HTERT RPE-1 (cell line): Measurements from ENCODE around the gene SMURF2.

Experiments used
- in situ Hi-C: fragments of 300-500 bp; cut with MboI; formaldehyde crosslinking; loops from 4 replicates; pipeline ENCODE4 v1.14.3; 2020; ENCODE audit warnings: low sequenced_read_pairs

The SMURF2 gene

GRCh38 chr17:64544742-64545141 lies 117.4 kb downstream of the SMURF2 start:
- in situ Hi-C loops: no loop called here

GRCh38 chr17:64540118-64540776 lies 121.9 kb downstream of the SMURF2 start:
- in situ Hi-C loops: no loop called here

GRCh38 chr17:64538508-64539130 lies 123.5 kb downstream of the SMURF2 start:
- in situ Hi-C loops: no loop called here

- in situ Hi-C loops: no loop called here
Observed at GRCh38 chr17:64537488-64537887, 124.6 kb downstream of the SMURF2 start.

- in situ Hi-C loops: no loop called here
Observed at GRCh38 chr17:64536913-64537312, 125.2 kb downstream of the SMURF2 start.

GRCh38 chr17:64535357-64535756 lies 126.8 kb downstream of the SMURF2 start:
- in situ Hi-C loops: no loop called here

- in situ Hi-C loops: no loop called here
Observed at GRCh38 chr17:64534187-64534586, 127.9 kb downstream of the SMURF2 start.

- in situ Hi-C loops: no loop called here
Observed at GRCh38 chr17:64533784-64534183, 128.3 kb downstream of the SMURF2 start.

GRCh38 chr17:64532409-64532808 lies 129.7 kb downstream of the SMURF2 start:
- in situ Hi-C loops: no loop called here

GRCh38 chr17:64531955-64532371 lies 130.1 kb downstream of the SMURF2 start:
- in situ Hi-C loops: no loop called here

GRCh38 chr17:64529221-64529620 lies 132.9 kb downstream of the SMURF2 start:
- in situ Hi-C loops: no loop called here

- in situ Hi-C loops: no loop called here
Observed at GRCh38 chr17:64527914-64528313, 134.2 kb downstream of the SMURF2 start.

GRCh38 chr17:64520359-64520758 lies 141.7 kb downstream of the SMURF2 start:
- in situ Hi-C loops: no loop called here

GRCh38 chr17:64519601-64520000 lies 142.5 kb downstream of the SMURF2 start:
- in situ Hi-C loops: no loop called here

- in situ Hi-C loops: no loop called here
Observed at GRCh38 chr17:64515829-64516228, 146.3 kb downstream of the SMURF2 start.

GRCh38 chr17:64515419-64515818 lies 146.7 kb downstream of the SMURF2 start:
- in situ Hi-C loops: no loop called here

GRCh38 chr17:64509179-64509578 lies 152.9 kb downstream of the SMURF2 start:
- in situ Hi-C loops: no loop called here

GRCh38 chr17:64508683-64509082 lies 153.4 kb downstream of the SMURF2 start:
- in situ Hi-C loops: no loop called here

- in situ Hi-C loops: no loop called here
Observed at GRCh38 chr17:64507413-64507782, 154.7 kb downstream of the SMURF2 start.

GRCh38 chr17:64506576-64507412 lies 155.3 kb downstream of the SMURF2 start, which contains the start of gene CEP95:
CEP95 (plus strand) TSS chr17:64506977; CDS start chr17:64507098, 121 bp downstream.
- in situ Hi-C loops: no loop called here

GRCh38 chr17:64506201-64506575 lies 155.9 kb downstream of the SMURF2 start, which contains the start of gene DDX5:
DDX5 (minus strand) TSS chr17:64506289; CDS start chr17:64506119, 170 bp downstream.
- in situ Hi-C loops: no loop called here
